Retinal pigment epithelial cell (primary cell): ENCODE results near the gene CNTN3.

Experiments
- DNase-seq: peaks from one replicate; pipeline ENCODE4 v3.0.0-alpha.2; 2010; ENCODE audit warnings: low read depth
- H3K4me3 ChIP-seq: 2 replicates; pipeline ENCODE4 v1.5.1; 2011; ENCODE audit warnings: mild to moderate bottlenecking, low read length, control low read depth, moderate library complexity
- TF ChIP-seq, protein P1 (sequence below): conservative IDR thresholded peaks from 2 replicates; pipeline ENCODE4 v1.5.1; 2011; ENCODE audit warnings: low read depth, low read length, control low read depth, inconsistent platforms

CNTN3 gene

GRCh38 chr3:74601793-74602192, 12.7 kb downstream of the CNTN3 start:
- no peak for DNase-seq
- no peak overlapping the region for H3K4me3 ChIP-seq
- TF ChIP-seq, protein P1, sequence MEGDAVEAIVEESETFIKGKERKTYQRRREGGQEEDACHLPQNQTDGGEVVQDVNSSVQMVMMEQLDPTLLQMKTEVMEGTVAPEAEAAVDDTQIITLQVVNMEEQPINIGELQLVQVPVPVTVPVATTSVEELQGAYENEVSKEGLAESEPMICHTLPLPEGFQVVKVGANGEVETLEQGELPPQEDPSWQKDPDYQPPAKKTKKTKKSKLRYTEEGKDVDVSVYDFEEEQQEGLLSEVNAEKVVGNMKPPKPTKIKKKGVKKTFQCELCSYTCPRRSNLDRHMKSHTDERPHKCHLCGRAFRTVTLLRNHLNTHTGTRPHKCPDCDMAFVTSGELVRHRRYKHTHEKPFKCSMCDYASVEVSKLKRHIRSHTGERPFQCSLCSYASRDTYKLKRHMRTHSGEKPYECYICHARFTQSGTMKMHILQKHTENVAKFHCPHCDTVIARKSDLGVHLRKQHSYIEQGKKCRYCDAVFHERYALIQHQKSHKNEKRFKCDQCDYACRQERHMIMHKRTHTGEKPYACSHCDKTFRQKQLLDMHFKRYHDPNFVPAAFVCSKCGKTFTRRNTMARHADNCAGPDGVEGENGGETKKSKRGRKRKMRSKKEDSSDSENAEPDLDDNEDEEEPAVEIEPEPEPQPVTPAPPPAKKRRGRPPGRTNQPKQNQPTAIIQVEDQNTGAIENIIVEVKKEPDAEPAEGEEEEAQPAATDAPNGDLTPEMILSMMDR: no peak

- TF ChIP-seq, protein P1: no peak
Measured at GRCh38 chr3:74599564-74599963, 14.9 kb downstream of the CNTN3 start.

DNA sequence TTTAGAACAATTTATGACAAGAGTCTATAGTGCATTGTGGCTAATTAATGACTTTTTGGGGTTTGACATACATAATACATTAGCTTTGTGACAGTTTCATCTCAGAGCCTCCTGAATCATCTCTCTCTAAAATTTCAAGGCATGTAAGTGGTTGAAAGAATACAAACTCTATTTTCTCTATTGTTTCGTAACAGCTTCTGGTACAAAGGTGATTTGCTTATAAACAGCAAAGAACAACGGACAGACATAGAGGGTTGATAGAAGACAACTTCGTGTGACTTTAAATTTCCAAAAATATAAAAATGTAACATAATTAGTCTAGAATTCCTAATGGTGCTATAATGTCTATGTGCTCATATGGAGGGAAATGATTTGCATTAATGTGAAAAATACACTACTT, 21.3 kb downstream of the CNTN3 start:
- TF ChIP-seq, protein P1: no peak
- no peak for DNase-seq
- no peak overlapping the region for H3K4me3 ChIP-seq

More at GRCh38 chr3:74599564-74599963, 14.9 kb downstream of the CNTN3 start:
- no peak overlapping the region for H3K4me3 ChIP-seq
- no peak for DNase-seq

- TF ChIP-seq, protein P1: no peak
- H3K4me3 ChIP-seq: no peak overlapping the region
- no peak for DNase-seq
Measured at GRCh38 chr3:74592359-74592758, 22.1 kb downstream of the CNTN3 start.

DNA sequence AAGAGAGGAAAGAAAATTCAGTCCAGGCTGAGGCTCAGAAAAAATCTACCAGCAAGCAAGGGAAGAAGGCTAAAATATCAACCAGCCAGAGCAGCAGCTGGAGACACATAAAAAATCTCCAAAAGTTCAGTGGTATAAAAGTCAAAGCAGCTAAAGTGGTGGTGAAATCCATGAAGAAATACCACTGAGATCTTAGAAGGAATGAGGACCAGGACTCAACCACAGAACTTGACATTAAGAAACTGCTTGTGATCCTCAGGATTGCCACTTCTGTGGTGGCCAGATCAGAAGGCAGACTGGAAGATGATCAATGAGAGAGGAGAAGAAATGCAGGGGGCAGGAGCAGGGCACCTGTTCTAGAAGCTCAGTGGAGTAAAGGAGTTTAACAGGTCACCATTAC, 22.5 kb downstream of the CNTN3 start:
- no peak overlapping the region for H3K4me3 ChIP-seq
- no peak for DNase-seq
- TF ChIP-seq, protein P1: no peak

GRCh38 chr3:74591342-74591741, 23.1 kb downstream of the CNTN3 start:
- DNase-seq: no peak
- H3K4me3 ChIP-seq: no peak overlapping the region
- TF ChIP-seq, protein P1: no peak

- no peak overlapping the region for H3K4me3 ChIP-seq
- TF ChIP-seq, protein P1: no peak
- DNase-seq: no peak
Measured at GRCh38 chr3:74590620-74591262, 23.7 kb downstream of the CNTN3 start.
